HEK293 (cell line): ENCODE results near the gene SEMA3F.
A peak's percentile ranks its signal among the peaks of the same experiment; 100 is the strongest.

Experiments
- CTCF ChIA-PET: fragments of 350-600 bp; formaldehyde crosslinking; extraction: SDS; loops from one replicate; lab custom pipeline; 2021; ENCODE audit warnings: antibody characterized with exemption; lab: Yijun Ruan, JAX
- POLR2A ChIA-PET: fragments of 300-600 bp; formaldehyde crosslinking; extraction: SDS; loops from one replicate; lab custom pipeline; 2020; ENCODE audit warnings: antibody characterized with exemption, inconsistent platforms; lab: Yijun Ruan, JAX
- H3K27ac ChIP-seq: fragments of 200-500 bp; sonication (Bioruptor generic); 2 replicates; pipeline ENCODE4 v1.5.1; 2014; ENCODE audit warnings: low read depth, low read length, control low read depth, inconsistent platforms; ENCODE audit errors: extremely low read depth
- H3K36me3 ChIP-seq, 2 experiments: fragments of 200-500 bp in 1 of 2; sonication (Bioruptor generic) in 1 of 2; 1 replicate in 1 of 2; 2 replicates in 1 of 2; pipeline ENCODE4 v1.5.1; 2014 to 2017; ENCODE audit warnings: inconsistent platforms in 2 of 2, low read length in 2 of 2; ENCODE audit not compliant: control insufficient read depth in 2 of 2, insufficient read depth in 1 of 2
- H3K4me1 ChIP-seq: fragments of 200-500 bp; sonication (Bioruptor generic); 2 replicates; pipeline ENCODE4 v1.5.1; 2014; ENCODE audit warnings: mild to moderate bottlenecking, low read length, inconsistent platforms; ENCODE audit not compliant: control insufficient read depth, insufficient read depth
- H3K4me3 ChIP-seq: 2 replicates; pipeline ENCODE4 v1.5.1; 2011; ENCODE audit warnings: low read depth, mild to moderate bottlenecking, control low read depth, low read length, moderate library complexity
- H3K9me3 ChIP-seq: fragments of 200-500 bp; sonication (Bioruptor generic); 2 replicates; pipeline ENCODE4 v1.5.1; 2014; ENCODE audit warnings: low read depth, low read length, inconsistent platforms; ENCODE audit not compliant: control insufficient read depth, insufficient read depth
- GFI1B ChIP-seq: fragments of 450-650 bp; formaldehyde crosslinking; IDR thresholded peaks from 2 replicates; pipeline ENCODE4 v1.5.1; 2016; ENCODE audit warnings: missing biosample characterization, missing genetic modification characterization
- GLIS1 ChIP-seq: fragments of 450-650 bp; formaldehyde crosslinking; IDR thresholded peaks from 2 replicates; pipeline ENCODE4 v1.5.1; 2016; ENCODE audit warnings: missing biosample characterization, missing genetic modification characterization
- GLIS2 ChIP-seq: fragments of 450-650 bp; formaldehyde crosslinking; IDR thresholded peaks from 2 replicates; pipeline ENCODE4 v1.5.1; 2016; ENCODE audit warnings: missing biosample characterization, missing genetic modification characterization
- IKZF3 ChIP-seq: fragments of 450-650 bp; IDR thresholded peaks from 2 replicates; pipeline ENCODE4 v1.5.0; 2018; ENCODE audit warnings: missing biosample characterization, mild to moderate bottlenecking, missing genetic modification characterization, moderate library complexity
- KLF1 ChIP-seq: fragments of 450-650 bp; formaldehyde crosslinking; IDR thresholded peaks from 2 replicates; pipeline ENCODE4 v1.5.1; 2016; ENCODE audit warnings: missing biosample characterization, missing genetic modification characterization
- KLF9 ChIP-seq: fragments of 450-650 bp; formaldehyde crosslinking; IDR thresholded peaks from 2 replicates; pipeline ENCODE4 v1.5.1; 2016; ENCODE audit warnings: missing biosample characterization, missing genetic modification characterization, low read depth
- SCRT2 ChIP-seq: fragments of 450-650 bp; formaldehyde crosslinking; IDR thresholded peaks from 2 replicates; pipeline ENCODE4 v1.5.1; 2016; ENCODE audit warnings: missing biosample characterization, missing genetic modification characterization
- SP2 ChIP-seq: fragments of 450-650 bp; formaldehyde crosslinking; IDR thresholded peaks from 2 replicates; pipeline ENCODE4 v1.5.1; 2016; ENCODE audit warnings: missing biosample characterization, missing genetic modification characterization
- SP3 ChIP-seq: fragments of 450-650 bp; formaldehyde crosslinking; IDR thresholded peaks from 2 replicates; pipeline ENCODE4 v1.5.1; 2016; ENCODE audit warnings: missing biosample characterization, missing genetic modification characterization
- YY1 ChIP-seq: fragments of 450-650 bp; formaldehyde crosslinking; IDR thresholded peaks from 2 replicates; pipeline ENCODE4 v1.5.1; 2018; ENCODE audit warnings: missing biosample characterization, missing genetic modification characterization
- ZBTB10 ChIP-seq: fragments of 450-650 bp; formaldehyde crosslinking; IDR thresholded peaks from 2 replicates; pipeline ENCODE4 v1.5.1; 2016; ENCODE audit warnings: missing biosample characterization, missing genetic modification characterization
- ZBTB17 ChIP-seq: fragments of 450-650 bp; formaldehyde crosslinking; IDR thresholded peaks from 2 replicates; pipeline ENCODE4 v1.5.1; 2016; ENCODE audit warnings: missing biosample characterization, missing genetic modification characterization
- ZBTB20 ChIP-seq: fragments of 450-650 bp; formaldehyde crosslinking; IDR thresholded peaks from 2 replicates; pipeline ENCODE4 v1.5.1; 2016; ENCODE audit warnings: missing biosample characterization, missing genetic modification characterization
- ZBTB8A ChIP-seq: fragments of 450-650 bp; formaldehyde crosslinking; IDR thresholded peaks from 2 replicates; pipeline ENCODE4 v1.5.1; 2016; ENCODE audit warnings: missing biosample characterization, missing genetic modification characterization
- ZFHX2 ChIP-seq: fragments of 450-650 bp; formaldehyde crosslinking; conservative IDR thresholded peaks from 2 replicates; pipeline ENCODE4 v1.5.1; 2016; ENCODE audit warnings: missing biosample characterization, missing genetic modification characterization
- ZIC2 ChIP-seq: fragments of 450-650 bp; formaldehyde crosslinking; IDR thresholded peaks from 2 replicates; pipeline ENCODE4 v1.5.1; 2016; ENCODE audit warnings: missing biosample characterization, missing genetic modification characterization
- ZNF133 ChIP-seq: fragments of 450-650 bp; formaldehyde crosslinking; IDR thresholded peaks from 2 replicates; pipeline ENCODE4 v1.5.1; 2016; ENCODE audit warnings: missing biosample characterization, missing genetic modification characterization
- ZNF169 ChIP-seq: fragments of 450-650 bp; formaldehyde crosslinking; IDR thresholded peaks from 2 replicates; pipeline ENCODE4 v1.5.1; 2016; ENCODE audit warnings: missing biosample characterization, missing genetic modification characterization
- ZNF26 ChIP-seq: fragments of 450-650 bp; formaldehyde crosslinking; IDR thresholded peaks from 2 replicates; pipeline ENCODE4 v1.5.1; 2016; ENCODE audit warnings: missing biosample characterization, missing genetic modification characterization
- ZNF394 ChIP-seq: fragments of 450-650 bp; formaldehyde crosslinking; IDR thresholded peaks from 2 replicates; pipeline ENCODE4 v1.5.1; 2016; ENCODE audit warnings: missing biosample characterization, missing genetic modification characterization, mild to moderate bottlenecking, moderate library complexity, borderline replicate concordance
- ZNF416 ChIP-seq: fragments of 450-650 bp; formaldehyde crosslinking; IDR thresholded peaks from 2 replicates; pipeline ENCODE4 v1.5.1; 2016; ENCODE audit warnings: missing biosample characterization, missing genetic modification characterization
- ZNF449 ChIP-seq: fragments of 450-650 bp; formaldehyde crosslinking; IDR thresholded peaks from 2 replicates; pipeline ENCODE4 v1.5.1; 2017; ENCODE audit warnings: missing biosample characterization, mild to moderate bottlenecking, missing genetic modification characterization, moderate library complexity
- ZNF510 ChIP-seq: fragments of 450-650 bp; formaldehyde crosslinking; IDR thresholded peaks from 2 replicates; pipeline ENCODE4 v1.5.1; 2018; ENCODE audit warnings: mild to moderate bottlenecking, missing genetic modification characterization, missing biosample characterization; ENCODE audit not compliant: insufficient replicate concordance
- ZNF555 ChIP-seq: fragments of 450-650 bp; formaldehyde crosslinking; conservative IDR thresholded peaks from 2 replicates; pipeline ENCODE4 v1.5.1; 2017; ENCODE audit warnings: missing biosample characterization, mild to moderate bottlenecking, missing genetic modification characterization, inconsistent platforms
- ZNF645 ChIP-seq: fragments of 450-650 bp; formaldehyde crosslinking; IDR thresholded peaks from 2 replicates; pipeline ENCODE4; 2016; ENCODE audit warnings: missing biosample characterization, missing genetic modification characterization
- ZSCAN4 ChIP-seq: fragments of 450-650 bp; formaldehyde crosslinking; IDR thresholded peaks from 2 replicates; pipeline ENCODE4 v1.5.1; 2017; ENCODE audit warnings: missing biosample characterization, missing genetic modification characterization

SEMA3F gene

GRCh38 chr3:50237133-50237651 lies 82.1 kb downstream of the SEMA3F start (continued):
- TF ChIP-seq ZSCAN4 (tag by site-specific recombination) (no peak), ZBTB8A (tag by site-specific recombination) (0 out of 2 replicates have a peak, but pooled peaks have one; percentile 32), ZNF645 (tag by site-specific recombination) (no peak), ZBTB10 (tag by site-specific recombination) (no peak), ZNF169 (tag by site-specific recombination) (no peak), ZFHX2 (tag by site-specific recombination) (0 out of 2 replicates have a peak, but pooled peaks have one; percentile 13), ZBTB17 (peak; percentile 61; the same call in 1 of the 2 replicates)

- Histone ChIP-seq H3K36me3 (peaks cover 0 to 10% of the 10 kb centered on the region in 2 experiments; a peak in 1 of 3 replicates), H3K4me1 (peaks cover 17% of the 10 kb centered on the region), H3K9me3 (no peaks in the 10 kb centered on the region), H3K4me3 (peak overlapping the region; percentile 67), H3K27ac (peak overlapping the region; percentile 77)
- CTCF ChIA-PET = interaction anchor here (0.6 to 3.9 kb wide), 4 partner anchors 8 to 61 kb away, joined by 4 to 28 read pairs (median 4); no protein-coding TSS in a partner anchor
- POLR2A ChIA-PET = no interaction called here
- TF ChIP-seq ZBTB8A (tag by site-specific recombination) (peak; percentile 81), SP2 (tag by site-specific recombination) (peak; percentile 89), IKZF3 (tag by site-specific recombination) (no peak), ZNF26 (tag by site-specific recombination) (no peak), KLF1 (tag by site-specific recombination) (peak; percentile 42; the same call in 1 of the 2 replicates), ZNF416 (no peak), ZNF510 (no peak), ZBTB20 (tag by site-specific recombination) (peak; percentile 73; the same call in 1 of the 2 replicates), GLIS2 (tag by site-specific recombination) (peak; percentile 52), ZNF133 (tag by site-specific recombination) (no peak), SCRT2 (tag by site-specific recombination) (peak; percentile 89), ZNF555 (tag by site-specific recombination) (no peak), ZNF394 (no peak), ZFHX2 (tag by site-specific recombination) (peak; percentile 45; the same call in 1 of the 2 replicates), GLIS1 (tag by site-specific recombination) (peak; percentile 72), ZNF449 (tag by site-specific recombination) (peak; percentile 87), ZSCAN4 (tag by site-specific recombination) (no peak), YY1 (no peak), ZIC2 (tag by site-specific recombination) (peak; percentile 9; the same call in 1 of the 2 replicates), GFI1B (no peak), SP3 (tag by site-specific recombination) (peak; percentile 50), KLF9 (tag by site-specific recombination) (peak; percentile 65)
Observed at GRCh38 chr3:50237754-50238548, 82.8 kb downstream of the SEMA3F start.
